ENCODE measurements around the gene SMCO4.

DNA sequence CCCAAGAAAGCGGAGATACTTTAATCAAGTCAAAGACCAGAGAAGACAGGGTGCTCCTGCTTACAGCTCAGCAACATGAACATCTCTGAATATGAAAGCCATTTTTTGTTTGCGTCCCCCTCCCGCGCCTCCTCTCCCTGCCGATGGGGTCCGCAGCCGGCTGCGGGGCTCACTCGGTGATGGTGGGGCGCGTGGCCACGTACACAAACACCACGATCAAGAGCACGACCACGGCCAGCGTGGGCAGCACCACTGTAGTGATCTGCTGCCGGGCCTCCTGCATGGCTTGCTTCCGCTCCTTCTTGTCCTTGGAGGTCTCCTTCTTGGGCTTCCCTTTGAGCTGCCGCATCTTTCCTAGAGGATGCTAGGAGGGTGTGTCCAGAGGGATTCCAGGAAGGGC, 64.3 kb downstream of the SMCO4 start:
- TF ChIP-seq, protein P1, sequence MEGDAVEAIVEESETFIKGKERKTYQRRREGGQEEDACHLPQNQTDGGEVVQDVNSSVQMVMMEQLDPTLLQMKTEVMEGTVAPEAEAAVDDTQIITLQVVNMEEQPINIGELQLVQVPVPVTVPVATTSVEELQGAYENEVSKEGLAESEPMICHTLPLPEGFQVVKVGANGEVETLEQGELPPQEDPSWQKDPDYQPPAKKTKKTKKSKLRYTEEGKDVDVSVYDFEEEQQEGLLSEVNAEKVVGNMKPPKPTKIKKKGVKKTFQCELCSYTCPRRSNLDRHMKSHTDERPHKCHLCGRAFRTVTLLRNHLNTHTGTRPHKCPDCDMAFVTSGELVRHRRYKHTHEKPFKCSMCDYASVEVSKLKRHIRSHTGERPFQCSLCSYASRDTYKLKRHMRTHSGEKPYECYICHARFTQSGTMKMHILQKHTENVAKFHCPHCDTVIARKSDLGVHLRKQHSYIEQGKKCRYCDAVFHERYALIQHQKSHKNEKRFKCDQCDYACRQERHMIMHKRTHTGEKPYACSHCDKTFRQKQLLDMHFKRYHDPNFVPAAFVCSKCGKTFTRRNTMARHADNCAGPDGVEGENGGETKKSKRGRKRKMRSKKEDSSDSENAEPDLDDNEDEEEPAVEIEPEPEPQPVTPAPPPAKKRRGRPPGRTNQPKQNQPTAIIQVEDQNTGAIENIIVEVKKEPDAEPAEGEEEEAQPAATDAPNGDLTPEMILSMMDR (IDR thresholded peaks at IDR 0.05): no peak
- TF ChIP-seq POLR2A (IDR thresholded peaks at IDR 0.05) (no peak), POLR2AphosphoS5 (IDR thresholded peaks at IDR 0.05; ENCODE audit: insufficient read depth in 1 of 2, low read depth in 1 of 2) (no peak)
